Heart left ventricle (tissue), 13 donors: ENCODE measurements around the gene MCTP1.

Experiments
- CTCF ChIP-seq, 12 donors: fragments of 200-600 bp; sonication (generic) in 4 of 12; IDR thresholded peaks; one replicate each; pipeline versions ENCODE4 v1.5.0 to v1.8.0; 2018 to 2022; ENCODE audit warnings: antibody characterized with exemption in 12 of 12, mild to moderate bottlenecking in 5 of 12
- POLR2A ChIP-seq, 2 donors: fragments of 450-650 bp; IDR thresholded peaks; one replicate each; pipeline ENCODE4 v1.6.1; 2017; ENCODE audit warnings: antibody characterized with exemption in 2 of 2, mild to moderate bottlenecking in 2 of 2, moderate library complexity in 2 of 2
- donor health status: ischemic (EF 13 %, LVEDD 7.1; RV severe dilation, severe dysfunction).
- donor health status: DM: no; HTN: yes; CAD: no.
- donor health status: DM: no; HTN: no; CAD: no.
- donor health status: ischemic (EF 25% LVEDD 6.9; RV normal size, moderate dysfunction).
- donor health status: ischemic (EF 25% LVEDD 5.7; RV mildly dilated, moderate dysfunction).
- donor health status: ischemic (EF 35%, LVEDD 5.7; RV mildly dilated, moderate dysfunction).
- donor health status: nonischemic (EF 11% LVEDD 7.7; RV severe dilation, severe dysfunction).
- donor health status: DM: yes; HTN: yes; CAD: no.
- donor health status: PGD.
- donor health status: ischemic (EF 29% LVEDD 5.4; RV normal size, mild dysfunction).
- donor health status: nonischemic (EF 23%, LVEDD 6.1; RV moderate dilation, normal function).

GRCh38 chr5:94812232-94812631 is 472.7 kb downstream of the MCTP1 start:
- TF ChIP-seq CTCF (IDR thresholded peaks at IDR 0.05) (no peak), POLR2A (IDR thresholded peaks at IDR 0.05) (no peak)
